ENCODE results near the gene TCF7L1. TPM values are rescaled to one million over a fixed set of nuclear protein-coding genes. Genes with fewer than 3 reads are reported as not detected.
A peak's percentile ranks its signal among the peaks of the same experiment; 100 is the strongest.

The TCF7L1 gene
- total and polyA plus RNA-seq, 11 donors = 1.9 to 9.8 (median 6.3) TPM

GRCh38 chr2:85255456-85255812 is 122.2 kb downstream of the TCF7L1 start:
- Histone ChIP-seq H3K4me1 (peaks cover 19 to 83% (median 65%) of the 10 kb centered on the region in 12 donors), H3K4me3 (peak overlapping the region in 4 of 12 donors; percentile 15 to 37 (median 28)), H3K27ac (peak overlapping the region in 10 of 12 donors; percentile 21 to 90 (median 80)), H3K36me3 (no peaks in the 10 kb centered on the region), H3K9me3 (no peaks in the 10 kb centered on the region), H3K27me3 (no peaks in the 10 kb centered on the region)
- intact Hi-C loops (cut with DNase I) = no loop called here
- DNase-seq = peak in 1 of 5 donors; percentile 57
- peak in 2 of 4 donors; percentile 4 to 29 for ATAC-seq
- TF ChIP-seq POLR2A (IDR thresholded peaks at IDR 0.05) (no peak), CTCF (IDR thresholded peaks at IDR 0.05) (no peak)
- WGBS, 4 donors = 29 to 57% (median 45%) methylated on average over 3 to 6 of the region's 6 CpGs

GRCh38 chr2:85255813-85256594 is 122.8 kb downstream of the TCF7L1 start:
- no peak for TF ChIP-seq CTCF (IDR thresholded peaks at IDR 0.05)
- no peak for TF ChIP-seq POLR2A (IDR thresholded peaks at IDR 0.05)
- Histone ChIP-seq H3K4me3 (peak overlapping the region in 7 of 12 donors; percentile 15 to 42 (median 33)), H3K4me1 (peaks cover 14 to 81% (median 62%) of the 10 kb centered on the region in 12 donors), H3K27ac (peak overlapping the region in 11 of 12 donors; percentile 20 to 90 (median 79)), H3K36me3 (no peaks in the 10 kb centered on the region), H3K9me3 (no peaks in the 10 kb centered on the region), H3K27me3 (no peaks in the 10 kb centered on the region)
- peak in 1 of 5 donors; percentile 64 for DNase-seq
- WGBS, 4 donors = 25 to 36% (median 29%) methylated on average over 23 of the region's 23 CpGs
- ATAC-seq = peak in 3 of 4 donors; percentile 29 to 51 (median 29)
- intact Hi-C loops (cut with DNase I) = no loop called here

- Histone ChIP-seq H3K36me3 (no peaks in the 10 kb centered on the region), H3K27me3 (no peaks in the 10 kb centered on the region), H3K4me3 (peak overlapping the region in 1 of 12 donors; percentile 14), H3K27ac (peak overlapping the region; percentile 44 to 91 (median 80)), H3K9me3 (no peaks in the 10 kb centered on the region), H3K4me1 (peaks cover 14 to 77% (median 61%) of the 10 kb centered on the region in 12 donors)
- TF ChIP-seq CTCF (IDR thresholded peaks at IDR 0.05) = peak in 1 of 12 donors; percentile 26
- no peak for TF ChIP-seq POLR2A (IDR thresholded peaks at IDR 0.05)
- ATAC-seq = peak in 3 of 4 donors; percentile 42 to 71 (median 43)
- intact Hi-C loops (cut with DNase I) = no loop called here
- DNase-seq = peak in 3 of 5 donors; percentile 53 to 61 (median 60)
- WGBS, 4 donors = 46 to 61% (median 49%) methylated on average over 11 to 12 of the region's 12 CpGs
Observed at GRCh38 chr2:85257359-85257969, 124.3 kb downstream of the TCF7L1 start.

GRCh38 chr2:85257970-85258605 is 124.9 kb downstream of the TCF7L1 start:
- Histone ChIP-seq H3K36me3 (no peaks in the 10 kb centered on the region), H3K4me1 (peaks cover 14 to 79% (median 62%) of the 10 kb centered on the region in 12 donors), H3K27ac (peak overlapping the region; percentile 44 to 91 (median 80)), H3K9me3 (no peaks in the 10 kb centered on the region), H3K27me3 (no peaks in the 10 kb centered on the region), H3K4me3 (no peak overlapping the region)
- ATAC-seq (peak in 2 of 4 donors; percentile 8 to 9), DNase-seq (peak in 1 of 5 donors; percentile 44)
- intact Hi-C loops (cut with DNase I) = no loop called here
- WGBS, 4 donors = 53 to 62% (median 58%) methylated on average over 7 of the region's 7 CpGs
- no peak for TF ChIP-seq CTCF (IDR thresholded peaks at IDR 0.05)
- no peak for TF ChIP-seq POLR2A (IDR thresholded peaks at IDR 0.05)
